Type B pancreatic cell (in vitro differentiated cells): ENCODE measurements around the gene MCF2L. TPM values are rescaled to one million over a fixed set of nuclear protein-coding genes. Genes with fewer than 3 reads are reported as not detected.

Source experiments
- DNase-seq: peaks from one replicate; pipeline ENCODE4 v3.0.0; 2021; ENCODE audit warnings: mixed read lengths; ENCODE audit not compliant: unreplicated experiment; ENCODE audit errors: extremely low spot score
- H3K27ac Mint-ChIP-seq: 2 replicates; pipeline ENCODE4 v1.8.0; 2021; ENCODE audit warnings: mild to moderate bottlenecking, mixed read lengths
- H3K27me3 Mint-ChIP-seq: 2 replicates; pipeline ENCODE4 v1.8.0; 2021; ENCODE audit warnings: mixed read lengths
- H3K36me3 Mint-ChIP-seq: 2 replicates; pipeline ENCODE4 v1.8.0; 2021; ENCODE audit warnings: mixed read lengths
- H3K4me1 Mint-ChIP-seq: one replicate; pipeline ENCODE4 v1.8.0; 2021; ENCODE audit warnings: mixed read lengths; ENCODE audit not compliant: unreplicated experiment
- H3K4me3 Mint-ChIP-seq: 2 replicates; pipeline ENCODE4 v1.8.0; 2021; ENCODE audit warnings: mild to moderate bottlenecking, mixed read lengths
- H3K9me3 Mint-ChIP-seq: 2 replicates; pipeline ENCODE4 v1.8.0; 2021; ENCODE audit warnings: mixed read lengths
- CTCF ChIP-seq: fragments of 200-600 bp; sonication (generic); conservative IDR thresholded peaks from 2 replicates; pipeline ENCODE4 v1.5.0; 2021; ENCODE audit warnings: antibody characterized with exemption, mild to moderate bottlenecking
- total RNA-seq: library from RNA; stranded (reverse); gene quantifications from 2 replicates; pipeline ENCODE4 v1.2.1, GENCODE V29; 2021; ENCODE audit warnings: low replicate concordance

MCF2L gene
- total RNA-seq, 1 donor from 2014 or later, result 46.9 TPM

DNA sequence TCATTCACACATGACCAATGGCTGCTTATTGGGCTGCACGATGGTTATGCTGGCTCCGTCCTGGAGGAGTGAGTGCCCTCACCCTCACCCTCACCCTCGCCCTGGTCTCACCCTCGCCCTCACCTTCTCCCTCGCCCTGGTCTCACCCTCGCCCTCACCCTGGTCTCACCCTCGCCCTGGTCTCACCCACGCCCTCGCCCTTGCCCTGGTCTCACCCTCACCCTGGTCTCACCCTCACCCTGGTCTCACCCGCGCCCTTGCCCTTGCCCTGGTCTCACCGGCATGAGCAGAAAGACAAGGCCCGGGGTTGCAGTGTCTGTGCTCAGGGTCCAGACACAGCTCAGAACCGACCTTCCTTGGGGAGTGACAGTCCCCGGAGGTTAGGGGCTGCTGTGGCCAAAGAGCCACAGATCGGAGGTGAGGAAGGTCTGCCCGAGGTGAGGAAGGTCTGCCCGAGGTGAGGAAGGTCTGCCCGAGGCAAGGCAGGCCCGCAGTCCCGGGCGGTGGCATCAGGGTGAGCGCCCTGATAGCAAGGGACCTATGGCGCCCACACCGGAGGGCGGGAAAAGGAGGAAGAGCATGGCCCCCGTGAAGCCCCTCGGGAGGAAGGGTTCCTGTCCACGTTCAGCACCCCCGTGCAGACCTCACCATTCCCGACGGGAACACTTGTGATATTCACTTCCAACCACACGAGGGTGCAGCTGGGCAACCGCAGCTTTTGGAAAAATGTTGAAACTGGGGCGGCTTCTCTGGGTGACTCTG, 65.6 kb downstream of the MCF2L start:
- H3K9me3 Mint-ChIP-seq, result no peaks in the 10 kb centered on the region
- no peak for DNase-seq
- no peaks in the 10 kb centered on the region for H3K27me3 Mint-ChIP-seq
- peak overlapping the region; percentile 12 for H3K27ac Mint-ChIP-seq
- H3K4me3 Mint-ChIP-seq, result no peak overlapping the region
- H3K4me1 Mint-ChIP-seq, result no peaks in the 10 kb centered on the region
- peaks cover 8% of the 10 kb centered on the region for H3K36me3 Mint-ChIP-seq
- TF ChIP-seq CTCF, result peak; percentile 81

DNA sequence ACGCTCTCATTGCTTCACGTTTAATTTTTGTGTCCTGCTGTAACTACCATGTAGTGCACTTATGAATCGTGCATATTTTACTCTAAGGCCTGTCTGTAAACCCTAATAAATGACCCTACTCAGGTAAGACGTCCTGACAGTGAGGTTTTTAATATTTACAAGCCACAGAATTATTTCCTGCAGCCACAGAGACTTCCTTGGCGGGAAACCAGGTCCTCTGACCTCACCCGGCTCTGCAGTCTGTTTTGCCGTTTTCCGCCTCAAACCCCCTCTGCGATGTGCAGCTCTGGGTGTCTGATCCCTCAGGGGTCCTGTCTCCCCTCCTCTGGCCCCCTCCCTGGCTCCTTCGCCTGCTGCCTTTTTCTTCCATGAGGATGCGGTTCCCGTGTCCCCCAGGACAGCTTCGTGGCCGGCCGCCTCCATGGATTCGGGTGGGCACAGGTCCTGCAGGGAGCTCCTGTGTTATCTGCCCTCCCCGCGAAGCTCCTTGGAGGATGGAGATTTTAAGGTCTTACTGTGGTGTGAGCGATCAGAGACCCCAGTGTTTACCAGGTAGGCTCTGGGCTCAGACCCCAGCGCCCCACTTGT, 66.3 kb downstream of the MCF2L start:
- no peak for DNase-seq
- Mint-ChIP-seq H3K9me3 (no peaks in the 10 kb centered on the region), H3K27me3 (no peaks in the 10 kb centered on the region), H3K4me3 (no peak overlapping the region), H3K4me1 (no peaks in the 10 kb centered on the region), H3K27ac (peak overlapping the region; percentile 12), H3K36me3 (peaks cover 8% of the 10 kb centered on the region)
- TF ChIP-seq CTCF, result peak; percentile 12

DNA sequence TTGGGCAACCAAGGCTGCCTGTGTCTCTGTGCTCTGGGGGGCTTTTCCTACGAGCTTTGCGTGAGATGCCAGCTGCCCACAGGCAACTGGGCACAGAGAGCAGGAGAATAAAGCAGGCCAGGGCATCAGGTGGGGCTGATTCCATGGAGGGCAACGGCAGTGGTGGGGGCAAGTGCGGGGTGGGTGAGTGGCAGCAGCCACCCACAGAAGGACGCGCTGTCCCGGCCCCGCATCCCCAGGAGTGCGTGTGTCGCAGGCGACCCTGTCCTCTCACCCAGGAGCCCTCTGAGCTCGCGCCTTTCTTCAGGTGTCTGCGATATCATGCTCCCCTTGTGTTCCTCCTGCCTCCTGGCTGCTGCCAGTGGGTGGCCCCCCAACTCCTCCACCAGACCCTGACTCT, 67.4 kb downstream of the MCF2L start:
- no peak for DNase-seq
- no peaks in the 10 kb centered on the region for H3K27me3 Mint-ChIP-seq
- H3K4me1 Mint-ChIP-seq, result no peaks in the 10 kb centered on the region
- H3K36me3 Mint-ChIP-seq, result peaks cover 8% of the 10 kb centered on the region
- H3K27ac Mint-ChIP-seq, result no peak overlapping the region
- no peaks in the 10 kb centered on the region for H3K9me3 Mint-ChIP-seq
- no peak for TF ChIP-seq CTCF
- H3K4me3 Mint-ChIP-seq, result no peak overlapping the region

DNA sequence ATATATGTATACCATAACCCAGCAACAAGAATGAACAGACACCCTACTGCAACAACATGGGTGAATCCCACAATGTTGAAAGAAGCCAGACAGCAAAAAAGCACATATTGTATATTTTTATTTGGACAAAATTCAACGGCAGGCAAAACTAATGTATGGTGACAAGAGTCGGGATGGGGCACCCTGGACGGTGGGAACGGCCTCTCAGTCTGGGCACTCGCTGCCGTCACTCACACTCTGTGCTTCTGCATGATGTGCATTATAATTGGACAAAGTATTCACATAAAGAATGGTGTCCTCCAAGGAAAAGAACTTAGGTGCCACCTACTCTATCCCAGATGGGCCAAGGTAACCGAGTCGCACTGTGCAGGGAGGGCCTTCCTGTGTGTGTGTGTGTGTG, 71.0 kb downstream of the MCF2L start:
- Mint-ChIP-seq H3K4me3 (no peak overlapping the region), H3K4me1 (no peaks in the 10 kb centered on the region), H3K36me3 (peaks cover 8% of the 10 kb centered on the region), H3K27ac (no peak overlapping the region), H3K9me3 (no peaks in the 10 kb centered on the region), H3K27me3 (no peaks in the 10 kb centered on the region)
- no peak for DNase-seq
- TF ChIP-seq CTCF, result no peak

- TF ChIP-seq CTCF, result no peak
- Mint-ChIP-seq H3K4me1 (no peaks in the 10 kb centered on the region), H3K27me3 (no peaks in the 10 kb centered on the region), H3K4me3 (no peak overlapping the region), H3K9me3 (no peaks in the 10 kb centered on the region), H3K27ac (no peak overlapping the region), H3K36me3 (peaks cover 8% of the 10 kb centered on the region)
- no peak for DNase-seq
These were observed 71.7 kb downstream of the MCF2L start for GRCh38 chr13:113040597-113041292.
